GM18870 (cell line): ENCODE data around the gene GMCL2.
"Not testable (repeated sequence)": the region's sequence is repeated elsewhere in the genome, so short reads cannot be mapped to it uniquely, and the experiment has no call there.

Experiments
- ATAC-seq: cut with Tn5 transposase; IDR thresholded peaks from one replicate; pipeline ENCODE4 v1.9.1; 2021; ENCODE audit warnings: moderate library complexity; ENCODE audit not compliant: unreplicated experiment

Gene GMCL2

GRCh38 chr5:178187014-178187413, at the start of gene GMCL2:
Gene GMCL2 (minus strand): TSS chr5:178187371. CDS start chr5:178187299, 72 bp downstream.
- ATAC-seq, result no peak

- ATAC-seq, result no peak
Measured at GRCh38 chr5:178236679-178237078, 49.5 kb upstream of the GMCL2 start.

GRCh38 chr5:178236126-178236525, 49.0 kb upstream of the GMCL2 start:
- no peak for ATAC-seq

- no peak for ATAC-seq
Measured at GRCh38 chr5:178235588-178235974, 48.4 kb upstream of the GMCL2 start.

- no peak for ATAC-seq
Measured at GRCh38 chr5:178234750-178235587, 47.8 kb upstream of the GMCL2 start.

GRCh38 chr5:178234121-178234749, 47.1 kb upstream of the GMCL2 start:
- no peak for ATAC-seq

- ATAC-seq, result peak; percentile 15
Measured at GRCh38 chr5:178232920-178233429, 45.8 kb upstream of the GMCL2 start.

GRCh38 chr5:178232124-178232919, 45.2 kb upstream of the GMCL2 start, which contains the start of gene PHYKPL:
Gene PHYKPL (minus strand): TSS chr5:178232802. CDS start chr5:178232550, 252 bp downstream.
- ATAC-seq, result peak; percentile 54

GRCh38 chr5:178231539-178232123, 44.5 kb upstream of the GMCL2 start:
- ATAC-seq, result no peak

GRCh38 chr5:178230879-178231538, 43.8 kb upstream of the GMCL2 start:
- ATAC-seq, result no peak

GRCh38 chr5:178229861-178230260, 42.7 kb upstream of the GMCL2 start:
- no peak for ATAC-seq

- not testable (repeated sequence) for ATAC-seq
Measured at GRCh38 chr5:178229111-178229510, 41.9 kb upstream of the GMCL2 start.

- ATAC-seq, result no peak
Measured at GRCh38 chr5:178228609-178229008, 41.4 kb upstream of the GMCL2 start.

- no peak for ATAC-seq
Measured at GRCh38 chr5:178227929-178228328, 40.8 kb upstream of the GMCL2 start.

GRCh38 chr5:178227138-178227659, 40.0 kb upstream of the GMCL2 start:
- ATAC-seq, result no peak

GRCh38 chr5:178225174-178225573, 38.0 kb upstream of the GMCL2 start:
- no peak for ATAC-seq

- ATAC-seq, result no peak
Measured at GRCh38 chr5:178224403-178224802, 37.2 kb upstream of the GMCL2 start.

- no peak for ATAC-seq
Measured at GRCh38 chr5:178223828-178224335, 36.7 kb upstream of the GMCL2 start.

- no peak for ATAC-seq
Measured at GRCh38 chr5:178223196-178223773, 36.1 kb upstream of the GMCL2 start.
